Activated naive CD4-positive, alpha-beta T cell treated with anti-CD3 and anti-CD28 coated beads, Interleukin-2, amount 50 U/mL, for 72 hours (primary cell): ENCODE data around the gene NEK10. TPM values are rescaled to one million over a fixed set of nuclear protein-coding genes. Genes with fewer than 3 reads are reported as not detected.
"Not testable (repeated sequence)": the region's sequence is repeated elsewhere in the genome, so short reads cannot be mapped to it uniquely, and the experiment has no call there.

Experiments used
- ATAC-seq, 2 donors: fragments of 150-1000 bp; cut with Tn5 transposase; 2 replicates each; pipeline ENCODE4 v1.10.0; 2021; ENCODE audit warnings: mild to moderate bottlenecking in 2 of 2, moderate library complexity in 2 of 2
- DNase-seq, 2 donors: peaks; one replicate each; pipeline ENCODE4 v3.0.0; 2021 to 2022; ENCODE audit warnings: low spot score in 2 of 2
- H3K27ac Mint-ChIP-seq, 2 donors: one replicate each; pipeline ENCODE4 v1.8.0; 2022; ENCODE audit warnings: mild to moderate bottlenecking in 2 of 2, mixed read lengths in 2 of 2
- H3K36me3 Mint-ChIP-seq, 2 donors: one replicate each; pipeline ENCODE4 v1.8.0; 2022; ENCODE audit warnings: mixed read lengths in 2 of 2
- H3K9me3 Mint-ChIP-seq, 2 donors: one replicate each; pipeline ENCODE4 v1.8.0; 2022; ENCODE audit warnings: mixed read lengths in 2 of 2
- total RNA-seq, 2 donors: library from RNA; stranded (reverse); gene quantifications; one replicate each; pipeline ENCODE4 v1.2.3, GENCODE V29; 2022

NEK10 gene
- total RNA-seq, 2 donors from 2014 or later: 0.34 to 0.74 TPM

- Mint-ChIP-seq H3K36me3 (no peaks in the 10 kb centered on the region), H3K27ac (no peak overlapping the region), H3K9me3 (no peaks in the 10 kb centered on the region)
- ATAC-seq: no peak
- DNase-seq: no peak
Measured at GRCh38 chr3:27289769-27290413, 79.3 kb downstream of the NEK10 start.

- no peak for ATAC-seq
Measured at GRCh38 chr3:27287052-27287451, 82.1 kb downstream of the NEK10 start.

GRCh38 chr3:27286467-27286866, 82.7 kb downstream of the NEK10 start:
- H3K9me3 Mint-ChIP-seq, H3K36me3 Mint-ChIP-seq, ATAC-seq, H3K27ac Mint-ChIP-seq, DNase-seq: not testable (repeated sequence)

More at GRCh38 chr3:27287052-27287451, 82.1 kb downstream of the NEK10 start:
- Mint-ChIP-seq H3K36me3 (no peaks in the 10 kb centered on the region), H3K27ac (no peak overlapping the region), H3K9me3 (no peaks in the 10 kb centered on the region)
- no peak for DNase-seq

GRCh38 chr3:27285668-27286067, 83.5 kb downstream of the NEK10 start:
- no peak overlapping the region for H3K27ac Mint-ChIP-seq

GRCh38 chr3:27281671-27282150, 87.5 kb downstream of the NEK10 start:
- no peak for ATAC-seq
- Mint-ChIP-seq H3K9me3 (peaks cover 0 to 6% of the 10 kb centered on the region in 2 donors), H3K27ac (no peak overlapping the region), H3K36me3 (peaks cover 0 to 6% of the 10 kb centered on the region in 2 donors)
- no peak for DNase-seq

More at GRCh38 chr3:27285668-27286067, 83.5 kb downstream of the NEK10 start:
- Mint-ChIP-seq H3K36me3 (peaks cover 0 to 6% of the 10 kb centered on the region in 2 donors), H3K9me3 (peaks cover 0 to 6% of the 10 kb centered on the region in 2 donors)
- DNase-seq: no peak
- no peak for ATAC-seq

GRCh38 chr3:27279123-27279522, 90.1 kb downstream of the NEK10 start:
- DNase-seq: no peak
- ATAC-seq: no peak
- Mint-ChIP-seq H3K27ac (no peak overlapping the region), H3K9me3 (peaks cover 0 to 6% of the 10 kb centered on the region in 2 donors), H3K36me3 (peaks cover 0 to 6% of the 10 kb centered on the region in 2 donors)

- no peak overlapping the region for H3K27ac Mint-ChIP-seq
- H3K9me3 Mint-ChIP-seq: peaks cover 0 to 6% of the 10 kb centered on the region in 2 donors
- H3K36me3 Mint-ChIP-seq: peaks cover 0 to 6% of the 10 kb centered on the region in 2 donors
- ATAC-seq (no peak), DNase-seq (no peak)
Measured at GRCh38 chr3:27278383-27279055, 90.7 kb downstream of the NEK10 start.

- H3K27ac Mint-ChIP-seq: no peak overlapping the region
- H3K9me3 Mint-ChIP-seq: no peaks in the 10 kb centered on the region
- DNase-seq: no peak
- no peaks in the 10 kb centered on the region for H3K36me3 Mint-ChIP-seq
- ATAC-seq: no peak
Measured at GRCh38 chr3:27275441-27275990, 93.7 kb downstream of the NEK10 start.

GRCh38 chr3:27271890-27272289, 97.3 kb downstream of the NEK10 start:
- Mint-ChIP-seq H3K27ac (no peak overlapping the region), H3K9me3 (peaks cover 9 to 11% of the 10 kb centered on the region in 2 donors), H3K36me3 (peaks cover 0 to 7% of the 10 kb centered on the region in 2 donors)
- no peak for DNase-seq
- no peak for ATAC-seq

- no peak for DNase-seq
- Mint-ChIP-seq H3K9me3 (no peaks in the 10 kb centered on the region), H3K27ac (no peak overlapping the region), H3K36me3 (no peaks in the 10 kb centered on the region)
- no peak for ATAC-seq
Measured at GRCh38 chr3:27254896-27255295, 114.3 kb downstream of the NEK10 start.

- Mint-ChIP-seq H3K36me3 (no peaks in the 10 kb centered on the region), H3K27ac (no peak overlapping the region), H3K9me3 (peaks cover 3 to 7% of the 10 kb centered on the region in 2 donors)
- peak; percentile 33 to 71 for ATAC-seq
- peak in 1 of 2 donors; percentile 29 for DNase-seq
Measured at GRCh38 chr3:27253831-27254230, 115.4 kb downstream of the NEK10 start.

GRCh38 chr3:27253391-27253790, 115.8 kb downstream of the NEK10 start:
- DNase-seq (no peak), ATAC-seq (no peak)
- H3K9me3 Mint-ChIP-seq: peaks cover 3 to 7% of the 10 kb centered on the region in 2 donors
- no peak overlapping the region for H3K27ac Mint-ChIP-seq
- H3K36me3 Mint-ChIP-seq: no peaks in the 10 kb centered on the region

- ATAC-seq (no peak), DNase-seq (no peak)
- H3K27ac Mint-ChIP-seq: no peak overlapping the region
- no peaks in the 10 kb centered on the region for H3K36me3 Mint-ChIP-seq
- peaks cover 3 to 7% of the 10 kb centered on the region in 2 donors for H3K9me3 Mint-ChIP-seq
Measured at GRCh38 chr3:27252646-27253045, 116.5 kb downstream of the NEK10 start.

- peaks cover 0 to 4% of the 10 kb centered on the region in 2 donors for H3K36me3 Mint-ChIP-seq
- ATAC-seq (no peak), DNase-seq (no peak)
- peaks cover 4 to 7% of the 10 kb centered on the region in 2 donors for H3K9me3 Mint-ChIP-seq
- H3K27ac Mint-ChIP-seq: no peak overlapping the region
Measured at GRCh38 chr3:27244374-27244773, 124.8 kb downstream of the NEK10 start.

- Mint-ChIP-seq H3K27ac (no peak overlapping the region), H3K9me3 (peaks cover 17 to 24% of the 10 kb centered on the region in 2 donors), H3K36me3 (peaks cover 7 to 16% of the 10 kb centered on the region in 2 donors)
- ATAC-seq (no peak), DNase-seq (no peak)
Measured at GRCh38 chr3:27239951-27240350, 129.2 kb downstream of the NEK10 start.

GRCh38 chr3:27228805-27229204, 140.4 kb downstream of the NEK10 start:
- Mint-ChIP-seq H3K36me3 (peaks cover 6 to 15% of the 10 kb centered on the region in 2 donors), H3K27ac (no peak overlapping the region), H3K9me3 (peaks cover 19 to 21% of the 10 kb centered on the region in 2 donors)
- no peak for DNase-seq
- no peak for ATAC-seq

- no peak for DNase-seq
- no peak for ATAC-seq
- H3K27ac Mint-ChIP-seq: no peak overlapping the region
- H3K9me3 Mint-ChIP-seq: peaks cover 0 to 6% of the 10 kb centered on the region in 2 donors
- no peaks in the 10 kb centered on the region for H3K36me3 Mint-ChIP-seq
Measured at GRCh38 chr3:27224197-27224596, 145.0 kb downstream of the NEK10 start.
